GM12892 (cell line): ENCODE results near the gene ATG13.

Experiments
- DNase-seq: peaks from one replicate; pipeline ENCODE4 v3.0.0; 2011; ENCODE audit not compliant: insufficient read length
- FAIRE-seq: peaks from 2 replicates; lab custom pipeline; 2011; peaks lifted over from hg19 to GRCh38; lab: Jason Lieb, UNC
- POLR2A ChIP-seq: IDR thresholded peaks from 2 replicates; pipeline ENCODE4 v1.6.1; 2011; ENCODE audit warnings: low read depth, low read length, control low read depth
- POLR2AphosphoS5 ChIP-seq: IDR thresholded peaks from 2 replicates; pipeline ENCODE4 v1.6.1; 2011; ENCODE audit warnings: low read depth, low read length, control low read depth
- TAF1 ChIP-seq: IDR thresholded peaks from 2 replicates; pipeline ENCODE4 v1.6.1; 2011; ENCODE audit warnings: low read depth, mild to moderate bottlenecking, control low read depth, low read length, borderline replicate concordance

ATG13 gene

GRCh38 chr11:46611526-46612304, 5.6 kb upstream of the ATG13 start:
- no peak for FAIRE-seq
- DNase-seq: no peak

GRCh38 chr11:46612326-46612725, 5.0 kb upstream of the ATG13 start:
- no peak for FAIRE-seq
- TF ChIP-seq POLR2AphosphoS5 (no peak), TAF1 (no peak), POLR2A (no peak)
- no peak for DNase-seq

More at GRCh38 chr11:46611526-46612304, 5.6 kb upstream of the ATG13 start:
- TF ChIP-seq POLR2AphosphoS5: no peak
- TF ChIP-seq TAF1: no peak
- TF ChIP-seq POLR2A: no peak

DNA sequence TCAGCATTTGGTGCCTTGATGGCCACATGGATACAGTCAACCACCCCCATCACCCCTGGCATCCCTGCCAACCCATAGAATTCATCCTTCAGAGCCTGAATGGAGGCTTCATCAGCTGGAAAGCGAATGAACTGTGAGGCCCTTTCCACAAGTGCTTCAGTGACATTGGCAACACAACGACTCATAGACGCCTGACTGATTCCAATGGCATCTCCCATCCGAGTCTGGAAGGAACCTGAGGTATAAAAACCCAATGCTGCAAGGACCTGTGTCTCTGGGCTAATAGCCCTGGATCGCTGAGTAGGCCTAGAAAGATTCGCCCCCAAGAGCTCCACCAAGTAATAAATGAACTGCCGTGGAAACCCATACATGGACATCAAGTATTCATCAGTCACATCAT, 1.6 kb upstream of the ATG13 start:
- TF ChIP-seq POLR2AphosphoS5 (no peak), TAF1 (no peak), POLR2A (no peak)
- FAIRE-seq: no peak

GRCh38 chr11:46616551-46617133, 711 bp upstream of the ATG13 start:
- DNase-seq (no peak), FAIRE-seq (no peak)
- TF ChIP-seq POLR2A (no peak), TAF1 (no peak), POLR2AphosphoS5 (no peak)

More for the DNA sequence above, 1.6 kb upstream of the ATG13 start:
- DNase-seq: no peak

DNA sequence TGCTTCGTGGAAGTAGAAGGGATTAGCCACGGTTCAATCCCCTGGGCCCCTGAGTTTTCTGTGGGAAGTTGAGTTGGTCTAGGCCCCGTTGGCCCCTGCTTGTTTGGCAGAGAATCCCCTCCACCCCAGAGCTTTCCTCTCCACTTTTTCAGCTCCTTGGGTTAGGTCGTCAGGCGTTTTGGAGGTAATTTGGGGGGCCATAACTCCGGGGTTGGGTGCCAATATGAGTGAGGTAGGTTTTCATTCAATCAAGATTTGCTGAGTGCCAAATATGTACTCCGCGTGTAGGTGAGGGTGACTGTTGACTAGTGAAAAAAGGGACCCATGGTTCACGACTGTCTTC, 590 bp downstream of the ATG13 start:
- no peak for FAIRE-seq
- TF ChIP-seq TAF1 (no peak), POLR2A (no peak), POLR2AphosphoS5 (no peak)
- DNase-seq: no peak

- no peak for DNase-seq
- FAIRE-seq: no peak
- TF ChIP-seq POLR2AphosphoS5: no peak
- no peak for TF ChIP-seq TAF1
- TF ChIP-seq POLR2A: no peak
These were observed 1.5 kb downstream of the ATG13 start for GRCh38 chr11:46618837-46619236.

DNA sequence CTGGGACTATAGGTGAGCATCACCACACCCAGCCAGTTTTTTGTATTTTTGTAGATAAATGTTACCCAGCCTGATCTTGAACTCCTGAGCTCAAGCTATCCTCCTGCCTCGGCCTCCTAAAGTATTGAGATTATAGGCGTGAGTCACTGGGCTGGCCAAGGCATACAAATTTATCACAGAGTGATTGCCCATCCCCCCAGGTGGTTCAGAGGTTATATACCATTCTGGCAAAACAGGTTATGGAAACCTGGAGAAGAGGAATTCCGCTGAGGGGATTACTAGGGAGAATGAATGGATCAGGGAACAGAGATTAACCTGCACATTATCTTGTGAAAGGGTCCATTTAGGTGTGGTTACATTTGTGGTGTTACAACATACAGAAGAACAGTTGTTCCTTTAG, 8.1 kb downstream of the ATG13 start:
- TF ChIP-seq POLR2A (no peak), POLR2AphosphoS5 (no peak), TAF1 (no peak)
- no peak for FAIRE-seq

DNA sequence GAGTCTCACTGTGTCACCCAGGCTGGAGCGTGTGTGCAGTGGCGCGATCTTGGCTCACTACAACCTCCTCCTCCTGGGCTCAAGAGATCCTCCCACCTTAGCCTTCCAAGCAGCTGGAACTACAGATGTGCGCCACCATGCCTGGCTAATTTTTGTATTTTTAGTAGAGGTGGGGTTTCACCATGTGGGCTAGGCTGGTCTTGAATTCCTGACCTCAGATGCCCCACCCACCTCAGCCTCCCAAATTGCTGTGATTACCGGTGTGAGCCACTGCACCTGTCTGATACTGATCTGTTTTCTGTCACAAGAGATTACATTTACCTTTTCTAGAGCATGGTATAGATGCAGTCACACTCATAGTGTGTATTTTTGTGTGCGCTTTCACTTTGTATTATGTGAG, 11.6 kb downstream of the ATG13 start:
- no peak for DNase-seq
- TF ChIP-seq POLR2A (no peak), POLR2AphosphoS5 (no peak), TAF1 (no peak)
- FAIRE-seq: no peak

More for the DNA sequence above, 8.1 kb downstream of the ATG13 start:
- DNase-seq: no peak

DNA sequence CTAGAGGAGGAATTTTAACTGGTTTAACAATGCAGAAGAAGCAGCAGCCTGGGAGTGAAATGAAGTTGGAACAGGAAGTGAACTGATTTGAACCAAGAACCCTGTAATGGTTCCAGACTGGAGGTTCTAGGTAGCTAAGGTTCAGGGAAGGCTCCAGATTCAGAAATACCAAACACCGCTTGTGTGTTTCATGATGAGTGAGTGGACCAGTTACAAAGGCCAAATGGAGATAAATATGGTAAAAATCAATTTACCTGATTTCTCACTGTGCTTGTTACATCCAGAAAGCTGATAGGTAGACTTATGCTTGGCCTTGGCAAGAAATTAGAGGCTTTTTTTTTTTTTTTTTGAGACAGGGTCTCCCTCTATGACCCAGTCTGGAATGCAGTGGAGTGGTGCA, 12.9 kb downstream of the ATG13 start:
- TF ChIP-seq TAF1 (no peak), POLR2A (no peak), POLR2AphosphoS5 (no peak)
- FAIRE-seq (no peak), DNase-seq (no peak)

DNA sequence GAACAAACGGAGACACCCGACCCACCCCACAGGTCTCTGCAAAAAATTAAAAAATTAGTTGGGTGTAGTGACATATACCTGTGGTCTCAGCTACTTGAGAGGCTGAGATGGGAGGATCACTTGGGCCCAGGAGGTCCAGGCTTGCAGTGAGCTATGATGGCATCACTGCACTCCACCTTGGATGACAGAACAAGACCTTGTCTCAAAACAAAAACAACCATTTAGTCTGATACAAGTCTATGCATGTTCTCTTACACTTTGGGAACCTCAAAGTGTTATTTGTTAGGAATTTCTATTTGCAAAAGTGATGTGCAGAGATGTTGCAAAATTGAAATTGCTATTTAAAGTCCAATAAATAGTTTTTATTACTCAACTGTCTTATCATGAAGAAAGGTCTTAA, 14.3 kb downstream of the ATG13 start:
- no peak for DNase-seq
- no peak for TF ChIP-seq TAF1
- no peak for TF ChIP-seq POLR2A
- TF ChIP-seq POLR2AphosphoS5: no peak
- no peak for FAIRE-seq

- FAIRE-seq (no peak), DNase-seq (no peak)
- TF ChIP-seq POLR2AphosphoS5: no peak
- no peak for TF ChIP-seq POLR2A
- TF ChIP-seq TAF1: no peak
These were observed 15.1 kb downstream of the ATG13 start for GRCh38 chr11:46632502-46632901.
